ENCODE measurements around the gene NEDD9.

The NEDD9 gene

DNA sequence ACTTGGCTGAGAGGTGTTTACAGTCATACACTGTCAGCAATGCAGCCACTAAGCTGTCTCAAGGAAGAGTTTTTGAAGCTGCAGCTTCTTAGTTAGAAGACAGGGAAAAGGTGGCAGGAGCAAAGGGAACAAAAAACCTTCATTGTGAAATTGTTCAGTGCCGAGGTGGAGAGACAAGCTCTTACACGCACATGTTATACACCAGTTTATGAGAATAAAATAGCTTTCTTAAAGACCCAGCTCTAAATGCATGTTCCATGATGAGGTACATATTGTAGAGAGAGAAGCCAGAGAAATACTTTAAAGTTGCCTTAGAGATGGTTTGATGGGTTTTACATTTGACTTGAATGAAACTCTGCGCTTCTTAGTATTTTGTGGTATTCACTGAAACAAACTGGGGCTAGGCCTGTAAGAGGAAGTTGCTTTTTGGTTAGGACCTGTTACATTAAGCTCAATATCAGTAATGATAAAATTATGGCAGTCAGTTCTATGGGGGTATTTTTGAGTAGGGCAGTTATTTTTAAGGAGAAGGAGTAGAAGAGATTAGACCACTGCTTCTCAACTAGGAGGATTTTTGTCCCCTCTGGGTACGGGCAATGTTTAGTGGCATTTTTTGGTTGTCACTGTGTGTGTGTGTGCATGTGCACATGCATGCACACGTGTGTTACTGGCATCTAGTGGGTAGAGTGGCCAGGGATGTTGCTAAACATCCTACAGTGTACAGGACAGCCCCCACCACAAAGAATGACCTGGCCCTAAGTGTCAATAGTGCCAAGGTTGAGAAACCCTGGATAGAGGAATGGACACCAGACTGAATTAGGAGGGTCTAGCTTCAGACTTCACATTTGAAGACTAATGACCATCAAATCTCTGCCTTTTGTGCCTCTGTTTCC, 9.8 kb downstream of the NEDD9 start:
- Histone ChIP-seq H3K4me1 (ENCODE audit: low read length) (peaks cover 28% of the 10 kb centered on the region), H3K9ac (ENCODE audit: low read length) (no peak overlapping the region), H3K4me2 (ENCODE audit: low read length) (no peak overlapping the region), H3K36me3 (replicated peaks; ENCODE audit: low read depth, low read length) (peaks cover 30% of the 10 kb centered on the region), H2AFZ (ENCODE audit: low read depth, low read length) (no peak overlapping the region), H3K4me3 (ENCODE audit: low read length) (no peak overlapping the region), H4K20me1 (ENCODE audit: insufficient read depth, low read length) (peaks cover 80% of the 10 kb centered on the region), H3K27me3 (ENCODE audit: low read depth, low read length) (no peaks in the 10 kb centered on the region), H3K9me3 (ENCODE audit: insufficient read depth, low read length) (no peaks in the 10 kb centered on the region), H3K27ac (ENCODE audit: low read length) (no peak overlapping the region), H3K79me2 (ENCODE audit: low read length) (peaks cover 93% of the 10 kb centered on the region)
- TF ChIP-seq EZH2phosphoT487 (IDR thresholded peaks at IDR 0.05; ENCODE audit: low read depth), result no peak

DNA sequence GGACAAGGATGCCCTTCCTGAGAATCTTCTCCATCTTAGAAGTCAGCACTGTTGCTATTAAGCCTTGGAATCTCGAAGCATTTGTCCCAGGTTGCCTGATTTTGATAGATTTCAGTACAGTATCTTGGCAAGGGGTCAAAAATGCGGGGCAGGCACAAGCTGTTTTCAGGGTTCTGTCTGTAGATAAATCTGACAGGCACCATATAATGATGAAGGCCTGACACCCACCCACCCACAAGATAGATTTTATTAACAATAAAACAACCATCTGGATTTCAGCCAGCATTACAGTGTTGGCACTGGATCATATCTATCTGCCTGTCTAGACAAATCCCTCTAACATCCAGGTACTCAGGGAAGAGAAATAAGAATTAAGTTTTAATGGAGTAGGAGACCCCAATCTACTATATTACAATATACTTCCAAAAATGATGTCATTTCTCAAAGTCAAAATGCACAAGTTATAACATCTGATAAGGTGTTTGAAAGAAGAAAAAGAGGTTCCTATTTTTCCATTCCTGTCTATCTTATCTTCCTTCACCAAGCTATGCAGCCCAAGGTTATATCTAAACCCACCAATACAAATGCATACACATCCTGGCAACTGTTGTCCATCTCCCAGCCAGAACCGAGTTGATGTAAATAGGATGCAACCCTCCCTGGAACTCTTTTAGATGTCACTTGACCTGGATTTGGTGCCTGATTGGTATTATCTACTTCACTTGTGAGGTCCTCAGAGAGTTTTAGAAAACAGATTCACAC, 10.7 kb downstream of the NEDD9 start:
- Histone ChIP-seq H3K9ac (ENCODE audit: low read length) (no peak overlapping the region), H3K4me2 (ENCODE audit: low read length) (no peak overlapping the region), H4K20me1 (ENCODE audit: insufficient read depth, low read length) (peaks cover 80% of the 10 kb centered on the region), H3K9me3 (ENCODE audit: insufficient read depth, low read length) (no peaks in the 10 kb centered on the region), H3K4me1 (ENCODE audit: low read length) (peaks cover 33% of the 10 kb centered on the region), H2AFZ (ENCODE audit: low read depth, low read length) (no peak overlapping the region), H3K79me2 (ENCODE audit: low read length) (peaks cover 93% of the 10 kb centered on the region), H3K4me3 (ENCODE audit: low read length) (no peak overlapping the region), H3K27me3 (ENCODE audit: low read depth, low read length) (no peaks in the 10 kb centered on the region), H3K27ac (ENCODE audit: low read length) (no peak overlapping the region), H3K36me3 (replicated peaks; ENCODE audit: low read depth, low read length) (peaks cover 27% of the 10 kb centered on the region)
- TF ChIP-seq, protein P1, sequence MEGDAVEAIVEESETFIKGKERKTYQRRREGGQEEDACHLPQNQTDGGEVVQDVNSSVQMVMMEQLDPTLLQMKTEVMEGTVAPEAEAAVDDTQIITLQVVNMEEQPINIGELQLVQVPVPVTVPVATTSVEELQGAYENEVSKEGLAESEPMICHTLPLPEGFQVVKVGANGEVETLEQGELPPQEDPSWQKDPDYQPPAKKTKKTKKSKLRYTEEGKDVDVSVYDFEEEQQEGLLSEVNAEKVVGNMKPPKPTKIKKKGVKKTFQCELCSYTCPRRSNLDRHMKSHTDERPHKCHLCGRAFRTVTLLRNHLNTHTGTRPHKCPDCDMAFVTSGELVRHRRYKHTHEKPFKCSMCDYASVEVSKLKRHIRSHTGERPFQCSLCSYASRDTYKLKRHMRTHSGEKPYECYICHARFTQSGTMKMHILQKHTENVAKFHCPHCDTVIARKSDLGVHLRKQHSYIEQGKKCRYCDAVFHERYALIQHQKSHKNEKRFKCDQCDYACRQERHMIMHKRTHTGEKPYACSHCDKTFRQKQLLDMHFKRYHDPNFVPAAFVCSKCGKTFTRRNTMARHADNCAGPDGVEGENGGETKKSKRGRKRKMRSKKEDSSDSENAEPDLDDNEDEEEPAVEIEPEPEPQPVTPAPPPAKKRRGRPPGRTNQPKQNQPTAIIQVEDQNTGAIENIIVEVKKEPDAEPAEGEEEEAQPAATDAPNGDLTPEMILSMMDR (IDR thresholded peaks at IDR 0.05; ENCODE audit: low read depth, low read length), result no peak
- no peak for TF ChIP-seq EZH2phosphoT487 (IDR thresholded peaks at IDR 0.05; ENCODE audit: low read depth)

DNA sequence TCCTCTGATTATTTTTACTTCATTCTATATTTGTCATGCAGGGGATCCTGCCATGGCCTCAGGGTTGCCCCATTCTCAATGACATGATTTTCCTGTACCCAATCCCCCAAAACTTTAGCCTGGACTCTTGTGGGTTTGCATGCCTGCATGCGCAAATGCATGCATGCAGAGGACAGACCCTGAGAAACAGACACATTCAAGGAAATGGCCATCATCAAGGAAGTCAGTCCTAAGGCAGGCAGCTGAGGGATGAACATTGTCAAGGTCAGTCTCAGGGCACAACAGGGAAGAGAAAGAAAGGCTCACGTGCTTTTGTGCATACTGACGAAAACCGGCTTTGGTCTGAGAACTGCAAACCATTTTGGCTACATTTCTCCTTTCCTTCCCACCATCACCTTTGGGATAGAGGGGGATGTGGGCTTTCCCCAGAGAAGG, 13.1 kb downstream of the NEDD9 start:
- peaks cover 32% of the 10 kb centered on the region for H3K36me3 ChIP-seq (replicated peaks; ENCODE audit: low read depth, low read length)
- peaks cover 95% of the 10 kb centered on the region for H3K79me2 ChIP-seq (ENCODE audit: low read length)

DNA sequence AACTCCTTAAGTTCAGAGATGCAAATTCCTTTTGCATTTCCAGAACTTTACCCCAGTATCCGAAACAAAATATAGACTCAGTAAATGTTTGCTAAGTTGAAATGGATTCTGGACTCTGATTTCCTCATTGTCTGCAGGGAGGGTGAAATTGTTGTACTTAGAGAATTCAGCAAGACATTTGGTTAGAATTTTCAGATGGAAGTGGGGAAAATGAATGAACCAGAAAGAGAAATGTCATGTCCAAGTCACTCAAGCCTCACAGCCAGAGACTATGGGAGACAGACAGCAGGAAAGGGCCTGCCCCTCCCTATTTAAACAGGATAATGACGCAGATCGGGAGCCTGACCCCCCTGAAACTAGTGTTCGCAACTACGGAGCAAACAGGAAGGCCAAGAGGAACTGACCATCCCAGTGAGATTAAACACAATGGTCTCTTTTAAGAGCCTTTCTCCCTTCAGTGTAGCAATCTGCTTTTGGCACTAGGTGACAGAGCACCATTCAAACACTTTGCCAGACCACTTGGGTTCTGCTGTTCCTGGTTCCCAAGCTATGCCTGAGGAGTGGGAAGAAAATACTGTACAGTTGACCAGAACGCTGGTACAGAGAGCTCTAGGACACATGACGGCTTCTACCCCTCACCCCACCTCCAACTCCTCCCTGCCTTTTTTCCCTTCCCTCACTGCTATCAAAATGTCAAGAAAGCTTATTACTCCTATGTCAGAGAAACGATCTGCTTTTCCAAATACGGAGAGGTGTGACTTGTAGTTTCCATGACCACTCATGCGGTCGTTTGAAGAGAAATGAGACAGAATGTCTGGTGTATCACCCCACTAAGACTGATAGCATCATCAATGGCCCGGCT, 13.7 kb downstream of the NEDD9 start:
- no peak overlapping the region for H2AFZ ChIP-seq (ENCODE audit: low read depth, low read length)
- H3K4me1 ChIP-seq (ENCODE audit: low read length), result peaks cover 33% of the 10 kb centered on the region
- 0 out of 2 replicates have a peak overlapping the region, but pooled peaks have one; percentile 1 for H3K4me2 ChIP-seq (ENCODE audit: low read length)
- no peaks in the 10 kb centered on the region for H3K27me3 ChIP-seq (ENCODE audit: low read depth, low read length)
- H3K27ac ChIP-seq (ENCODE audit: low read length), result no peak overlapping the region
- TF ChIP-seq, protein P1 (IDR thresholded peaks at IDR 0.05; ENCODE audit: low read depth, low read length), result no peak
- no peak for TF ChIP-seq EZH2phosphoT487 (IDR thresholded peaks at IDR 0.05; ENCODE audit: low read depth)
- peaks cover 89% of the 10 kb centered on the region for H3K79me2 ChIP-seq (ENCODE audit: low read length)
- peaks cover 81% of the 10 kb centered on the region for H4K20me1 ChIP-seq (ENCODE audit: insufficient read depth, low read length)
- peaks cover 29% of the 10 kb centered on the region for H3K36me3 ChIP-seq (replicated peaks; ENCODE audit: low read depth, low read length)
- no peak overlapping the region for H3K9ac ChIP-seq (ENCODE audit: low read length)
- H3K9me3 ChIP-seq (ENCODE audit: insufficient read depth, low read length), result no peaks in the 10 kb centered on the region
- no peak overlapping the region for H3K4me3 ChIP-seq (ENCODE audit: low read length)

More for the DNA sequence above, 13.1 kb downstream of the NEDD9 start:
- Histone ChIP-seq H3K4me2 (ENCODE audit: low read length) (no peak overlapping the region), H3K9me3 (ENCODE audit: insufficient read depth, low read length) (no peaks in the 10 kb centered on the region), H4K20me1 (ENCODE audit: insufficient read depth, low read length) (peaks cover 87% of the 10 kb centered on the region), H3K9ac (ENCODE audit: low read length) (no peak overlapping the region), H3K4me3 (ENCODE audit: low read length) (no peak overlapping the region), H3K27ac (ENCODE audit: low read length) (no peak overlapping the region), H3K27me3 (ENCODE audit: low read depth, low read length) (no peaks in the 10 kb centered on the region), H2AFZ (ENCODE audit: low read depth, low read length) (no peak overlapping the region), H3K4me1 (ENCODE audit: low read length) (peaks cover 33% of the 10 kb centered on the region)
- TF ChIP-seq EZH2phosphoT487 (IDR thresholded peaks at IDR 0.05; ENCODE audit: low read depth), result no peak
- TF ChIP-seq, protein P1 (IDR thresholded peaks at IDR 0.05; ENCODE audit: low read depth, low read length), result no peak
